Activated CD4-positive, alpha-beta T cell treated with anti-CD3 and anti-CD28 coated beads, Interleukin-2, amount 10 ng/mL, durations not matched to agents 24 days and 14 days (primary cell): ENCODE results near the gene PPP1R1B. TPM values are rescaled to one million over a fixed set of nuclear protein-coding genes. Genes with fewer than 3 reads are reported as not detected.

ENCODE experiments used
- DNase-seq: peaks from one replicate; pipeline ENCODE4 v3.0.0; 2022
- H3K27ac Mint-ChIP-seq: one replicate; pipeline ENCODE4 v1.8.0; 2022; ENCODE audit warnings: mild to moderate bottlenecking, mixed read lengths
- H3K27me3 Mint-ChIP-seq: one replicate; pipeline ENCODE4 v1.8.0; 2022; ENCODE audit warnings: mixed read lengths
- H3K36me3 Mint-ChIP-seq: one replicate; pipeline ENCODE4 v1.8.0; 2022; ENCODE audit warnings: low read depth, mild to moderate bottlenecking, mixed read lengths
- H3K4me1 Mint-ChIP-seq: one replicate; pipeline ENCODE4 v1.8.0; 2021; ENCODE audit warnings: mixed read lengths
- H3K4me3 Mint-ChIP-seq: one replicate; pipeline ENCODE4 v1.8.0; 2022; ENCODE audit warnings: mild to moderate bottlenecking, moderate library complexity, mixed read lengths
- H3K9me3 Mint-ChIP-seq: one replicate; pipeline ENCODE4 v1.8.0; 2021; ENCODE audit warnings: mixed read lengths
- intact Hi-C: fragments of 100-400 bp; cut with micrococcal nuclease; formaldehyde crosslinking; loops from one replicate; pipeline ENCODE4 v1.15.1; 2023
- total RNA-seq: library from RNA; stranded (reverse); gene quantifications from 2 replicates; pipeline ENCODE4 v1.2.3, GENCODE V29; 2022

PPP1R1B gene
- total RNA-seq, 1 donor from 2014 or later = not detected

DNA sequence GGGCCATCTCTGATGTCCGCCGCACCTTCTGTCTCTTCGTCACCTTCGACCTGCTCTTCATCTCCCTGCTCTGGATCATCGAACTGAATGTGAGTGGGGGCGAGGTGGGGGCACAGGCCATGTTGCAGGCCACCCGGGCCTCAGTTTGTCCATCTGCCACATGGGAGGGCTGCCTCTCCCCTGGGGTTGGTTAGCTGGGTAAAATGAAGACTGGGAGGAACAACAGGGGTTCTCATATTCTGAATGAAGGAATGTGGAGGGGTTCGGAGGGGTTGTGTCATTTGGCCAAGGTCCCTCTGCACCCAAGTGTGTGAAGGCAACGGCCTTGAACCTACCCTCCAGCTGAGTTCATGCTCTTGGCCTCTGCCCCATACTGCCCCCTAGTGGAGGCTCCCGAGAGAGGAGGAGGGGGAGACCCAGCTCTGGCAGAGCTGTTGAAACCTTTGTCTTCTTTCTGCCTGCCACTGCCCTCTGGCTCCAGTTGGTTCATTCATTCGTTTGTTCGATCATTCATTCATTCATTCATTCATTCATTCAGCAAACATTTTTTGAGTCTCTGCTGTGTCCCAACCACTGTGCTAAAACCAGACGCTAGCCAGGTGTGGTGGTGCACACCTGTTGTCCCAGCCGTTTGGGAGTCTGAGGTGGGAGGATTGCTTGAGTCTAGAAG is 27.0 kb downstream of the PPP1R1B start:
- no peak overlapping the region for H3K27ac Mint-ChIP-seq
- H3K4me1 Mint-ChIP-seq = peaks cover 14% of the 10 kb centered on the region
- no peaks in the 10 kb centered on the region for H3K9me3 Mint-ChIP-seq
- intact Hi-C loops = no loop called here
- no peak overlapping the region for H3K4me3 Mint-ChIP-seq
- DNase-seq = peak; percentile 94
- no peaks in the 10 kb centered on the region for H3K27me3 Mint-ChIP-seq
- H3K36me3 Mint-ChIP-seq = peaks cover 7% of the 10 kb centered on the region

DNA sequence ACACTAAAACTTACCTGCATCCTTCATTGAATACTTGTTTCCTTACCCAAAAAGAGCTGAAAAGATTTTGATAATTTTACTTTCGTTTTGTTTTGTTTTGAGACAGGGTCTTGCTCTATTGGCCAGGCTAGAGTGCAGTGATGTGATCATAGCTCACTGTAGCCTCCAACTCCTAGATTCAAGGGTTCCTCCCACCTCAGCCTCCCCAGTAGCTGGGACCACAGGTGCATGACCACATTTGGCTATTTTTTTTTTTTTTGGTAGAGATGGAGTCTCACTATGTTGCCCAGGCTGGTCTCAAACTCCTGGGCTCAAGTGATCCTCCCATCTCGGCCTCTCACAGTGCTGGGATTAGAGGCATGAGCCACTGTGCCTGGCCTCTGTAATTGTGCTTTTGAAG is 28.4 kb downstream of the PPP1R1B start:
- Mint-ChIP-seq H3K4me3 (no peak overlapping the region), H3K27me3 (no peaks in the 10 kb centered on the region), H3K9me3 (no peaks in the 10 kb centered on the region), H3K27ac (no peak overlapping the region), H3K4me1 (peaks cover 13% of the 10 kb centered on the region), H3K36me3 (peaks cover 11% of the 10 kb centered on the region)
- intact Hi-C loops = no loop called here
- DNase-seq = no peak

DNA sequence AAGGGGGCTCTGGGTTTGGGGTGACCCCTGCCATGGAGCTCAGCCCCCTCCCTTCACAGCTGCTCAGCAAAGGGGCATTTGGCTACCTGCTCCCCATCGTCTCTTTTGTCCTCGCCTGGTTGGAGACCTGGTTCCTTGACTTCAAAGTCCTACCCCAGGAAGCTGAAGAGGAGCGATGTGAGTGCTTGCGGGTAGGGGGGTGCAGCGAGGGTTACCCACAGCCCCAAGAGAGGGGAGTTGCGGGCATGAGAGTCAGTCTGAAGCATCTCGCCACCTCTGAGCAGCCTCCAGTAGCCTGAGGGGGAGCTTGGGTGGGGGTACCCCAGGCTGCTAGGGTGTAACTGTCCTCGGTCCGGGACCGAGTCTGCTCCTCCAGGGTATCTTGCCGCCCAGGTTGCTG is 31.6 kb downstream of the PPP1R1B start:
- Mint-ChIP-seq H3K4me3 (no peak overlapping the region), H3K27ac (no peak overlapping the region), H3K4me1 (peaks cover 11% of the 10 kb centered on the region), H3K9me3 (no peaks in the 10 kb centered on the region), H3K27me3 (no peaks in the 10 kb centered on the region), H3K36me3 (peaks cover 19% of the 10 kb centered on the region)
- DNase-seq = no peak
- intact Hi-C loops = no loop called here

DNA sequence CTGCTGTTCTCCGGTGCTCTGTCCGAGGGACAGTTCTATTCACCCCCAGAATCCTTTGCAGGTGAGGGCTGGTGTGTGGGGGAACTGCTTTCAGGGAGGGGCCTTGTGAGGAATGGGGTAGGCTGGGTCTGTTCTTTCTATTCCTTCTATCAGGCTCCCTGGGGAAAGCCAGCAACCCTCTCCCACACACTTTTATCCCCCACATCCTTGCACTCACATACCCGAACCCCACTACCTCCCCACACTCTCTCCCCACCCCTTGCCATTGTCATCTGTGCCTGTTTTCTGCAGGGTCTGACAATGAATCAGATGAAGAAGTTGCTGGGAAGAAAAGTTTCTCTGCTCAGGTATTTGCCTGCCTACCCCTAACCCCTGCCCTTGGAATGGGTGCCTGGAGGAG is 32.0 kb downstream of the PPP1R1B start:
- H3K27me3 Mint-ChIP-seq = no peaks in the 10 kb centered on the region
- no peaks in the 10 kb centered on the region for H3K9me3 Mint-ChIP-seq
- H3K4me1 Mint-ChIP-seq = peaks cover 9% of the 10 kb centered on the region
- intact Hi-C loops = no loop called here
- H3K36me3 Mint-ChIP-seq = peaks cover 19% of the 10 kb centered on the region
- no peak for DNase-seq
- no peak overlapping the region for H3K27ac Mint-ChIP-seq
- H3K4me3 Mint-ChIP-seq = no peak overlapping the region

DNA sequence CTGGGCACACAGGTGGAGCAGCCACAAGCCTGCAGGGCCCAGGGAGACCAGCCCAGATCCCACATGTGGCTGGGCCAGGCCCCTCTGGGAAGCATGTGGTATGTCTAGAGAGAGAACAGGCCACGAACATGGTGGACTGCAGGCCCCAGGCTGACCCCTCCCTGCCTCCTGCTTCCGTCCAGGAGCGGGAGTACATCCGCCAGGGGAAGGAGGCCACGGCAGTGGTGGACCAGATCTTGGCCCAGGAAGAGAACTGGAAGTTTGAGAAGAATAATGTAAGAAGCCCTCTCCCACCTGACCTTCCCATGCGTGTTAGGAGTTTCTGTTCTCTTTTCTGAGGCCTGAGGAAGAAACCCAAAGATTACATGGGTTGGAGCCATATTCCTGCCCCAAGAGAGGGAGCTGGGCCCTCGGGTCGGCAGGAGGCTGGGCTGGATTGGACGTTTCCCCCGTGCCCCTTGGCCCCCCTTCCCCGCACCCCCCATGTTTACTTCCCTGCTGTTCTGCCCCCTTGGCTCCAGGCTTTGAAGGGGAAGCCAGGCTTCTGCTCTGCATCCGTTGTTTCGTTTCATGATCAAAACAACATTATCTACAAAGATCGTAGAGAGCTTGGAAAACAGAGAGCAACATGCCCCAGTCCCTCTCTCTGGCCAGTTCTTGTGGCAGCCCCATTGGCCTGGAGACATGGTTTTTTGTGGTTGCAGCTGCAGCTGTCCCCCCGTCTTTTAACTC is 32.7 kb downstream of the PPP1R1B start:
- H3K4me1 Mint-ChIP-seq = peaks cover 5% of the 10 kb centered on the region
- no peak for DNase-seq
- no peaks in the 10 kb centered on the region for H3K9me3 Mint-ChIP-seq
- intact Hi-C loops = no loop called here
- no peak overlapping the region for H3K27ac Mint-ChIP-seq
- no peak overlapping the region for H3K4me3 Mint-ChIP-seq
- H3K36me3 Mint-ChIP-seq = peaks cover 19% of the 10 kb centered on the region
- H3K27me3 Mint-ChIP-seq = no peaks in the 10 kb centered on the region

DNA sequence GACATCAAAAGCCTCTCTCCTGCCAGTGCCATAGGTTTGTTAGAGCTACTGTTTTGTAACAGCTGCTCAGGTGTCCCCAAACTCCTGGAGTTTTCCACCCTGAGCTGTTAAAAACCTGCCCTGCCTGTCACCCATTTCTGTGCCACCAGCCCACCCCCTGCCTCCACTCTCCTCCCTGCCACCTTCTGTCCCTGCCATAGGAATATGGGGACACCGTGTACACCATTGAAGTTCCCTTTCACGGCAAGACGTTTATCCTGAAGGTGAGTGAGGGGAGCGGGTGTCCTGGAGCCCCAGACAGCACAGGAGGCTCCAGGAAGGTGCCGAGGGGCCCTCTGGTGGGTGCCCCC is 33.2 kb downstream of the PPP1R1B start:
- no peak for DNase-seq
- H3K27me3 Mint-ChIP-seq = no peaks in the 10 kb centered on the region
- intact Hi-C loops = no loop called here
- H3K9me3 Mint-ChIP-seq = no peaks in the 10 kb centered on the region
- no peak overlapping the region for H3K27ac Mint-ChIP-seq
- peaks cover 5% of the 10 kb centered on the region for H3K4me1 Mint-ChIP-seq
- H3K36me3 Mint-ChIP-seq = peaks cover 19% of the 10 kb centered on the region
- no peak overlapping the region for H3K4me3 Mint-ChIP-seq

DNA sequence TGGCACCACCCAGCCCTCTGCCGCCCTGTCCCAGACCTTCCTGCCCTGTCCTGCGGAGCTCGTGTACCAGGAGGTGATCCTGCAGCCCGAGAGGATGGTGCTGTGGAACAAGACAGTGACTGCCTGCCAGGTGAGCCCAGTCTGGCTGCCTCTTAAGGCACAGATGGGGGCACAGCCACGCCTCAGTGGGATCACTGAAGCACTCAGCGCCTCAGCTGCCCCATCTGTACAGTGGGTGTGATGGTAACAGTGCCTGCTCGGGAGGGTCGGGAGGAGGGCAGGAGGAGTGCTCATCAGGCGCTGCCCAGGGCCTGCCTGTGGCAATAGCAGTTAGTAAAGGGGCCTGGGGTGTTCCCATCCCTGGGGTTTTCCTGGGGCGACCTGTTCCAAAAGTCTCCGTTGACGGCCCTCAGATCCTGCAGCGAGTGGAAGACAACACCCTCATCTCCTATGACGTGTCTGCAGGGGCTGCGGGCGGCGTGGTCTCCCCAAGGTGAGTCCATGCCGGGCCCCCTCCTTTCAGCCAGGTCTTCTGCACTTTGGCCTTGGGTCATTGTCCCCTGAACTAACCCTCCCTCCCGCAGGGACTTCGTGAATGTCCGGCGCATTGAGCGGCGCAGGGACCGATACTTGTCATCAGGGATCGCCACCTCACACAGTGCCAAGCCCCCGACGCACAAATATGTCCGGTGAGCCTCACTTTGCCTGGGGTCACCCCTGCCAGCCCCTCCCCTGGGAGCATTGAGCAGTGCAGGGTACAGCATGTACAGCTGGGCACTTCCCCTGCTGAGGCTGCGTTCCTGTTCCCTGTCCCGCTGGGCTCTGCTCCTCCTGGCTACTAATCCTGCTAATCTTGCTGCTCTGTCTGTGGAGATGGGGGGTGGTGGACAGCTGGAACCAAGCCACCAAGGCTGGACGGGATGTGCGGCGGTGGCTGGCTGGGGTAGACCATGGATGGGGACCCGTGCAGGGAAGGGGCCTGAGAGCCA is 33.9 kb downstream of the PPP1R1B start:
- no peak for DNase-seq
- H3K4me1 Mint-ChIP-seq = peaks cover 3% of the 10 kb centered on the region
- no peaks in the 10 kb centered on the region for H3K9me3 Mint-ChIP-seq
- H3K4me3 Mint-ChIP-seq = no peak overlapping the region
- intact Hi-C loops = no loop called here
- no peak overlapping the region for H3K27ac Mint-ChIP-seq
- H3K27me3 Mint-ChIP-seq = no peaks in the 10 kb centered on the region
- peaks cover 19% of the 10 kb centered on the region for H3K36me3 Mint-ChIP-seq

DNA sequence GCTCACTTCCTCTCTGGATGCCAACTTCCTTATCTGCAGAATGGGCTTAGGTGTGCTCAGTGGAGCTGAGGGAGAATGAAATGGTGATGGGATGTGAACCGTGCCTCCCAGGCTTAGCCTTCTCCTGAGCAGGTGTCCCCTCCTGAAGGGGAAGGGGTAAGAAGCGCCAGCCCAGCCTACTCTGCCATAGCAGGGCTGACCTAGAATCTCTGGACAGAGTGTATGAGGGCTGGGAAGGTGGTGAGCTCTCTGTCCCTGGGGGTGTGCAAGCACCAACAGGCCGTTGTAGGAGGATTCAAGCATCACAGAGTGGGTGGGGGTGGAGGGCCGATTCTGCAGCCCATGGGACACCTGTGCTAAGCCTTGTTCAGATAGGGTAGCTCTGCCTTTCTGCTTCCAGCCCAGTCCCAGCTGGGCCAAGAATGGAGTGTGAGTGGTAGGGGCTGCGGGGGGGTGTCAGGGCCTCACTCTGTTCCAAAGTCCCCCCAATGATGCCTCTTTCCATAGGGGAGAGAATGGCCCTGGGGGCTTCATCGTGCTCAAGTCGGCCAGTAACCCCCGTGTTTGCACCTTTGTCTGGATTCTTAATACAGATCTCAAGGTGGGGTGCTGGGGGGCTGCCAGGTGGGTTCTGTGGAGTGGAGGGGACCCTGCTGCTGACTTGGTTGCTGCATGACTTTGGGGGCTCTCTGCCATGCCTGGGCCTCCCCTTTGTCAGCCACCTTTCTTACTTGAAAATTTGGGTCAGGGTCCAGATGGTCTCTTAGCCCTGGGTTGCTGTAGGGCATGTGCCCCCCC is 35.2 kb downstream of the PPP1R1B start:
- Mint-ChIP-seq H3K4me1 (peaks cover 2% of the 10 kb centered on the region), H3K36me3 (peaks cover 17% of the 10 kb centered on the region), H3K4me3 (no peak overlapping the region), H3K27ac (no peak overlapping the region), H3K27me3 (peaks cover 10% of the 10 kb centered on the region), H3K9me3 (no peaks in the 10 kb centered on the region)
- DNase-seq = no peak
- intact Hi-C loops = no loop called here

DNA sequence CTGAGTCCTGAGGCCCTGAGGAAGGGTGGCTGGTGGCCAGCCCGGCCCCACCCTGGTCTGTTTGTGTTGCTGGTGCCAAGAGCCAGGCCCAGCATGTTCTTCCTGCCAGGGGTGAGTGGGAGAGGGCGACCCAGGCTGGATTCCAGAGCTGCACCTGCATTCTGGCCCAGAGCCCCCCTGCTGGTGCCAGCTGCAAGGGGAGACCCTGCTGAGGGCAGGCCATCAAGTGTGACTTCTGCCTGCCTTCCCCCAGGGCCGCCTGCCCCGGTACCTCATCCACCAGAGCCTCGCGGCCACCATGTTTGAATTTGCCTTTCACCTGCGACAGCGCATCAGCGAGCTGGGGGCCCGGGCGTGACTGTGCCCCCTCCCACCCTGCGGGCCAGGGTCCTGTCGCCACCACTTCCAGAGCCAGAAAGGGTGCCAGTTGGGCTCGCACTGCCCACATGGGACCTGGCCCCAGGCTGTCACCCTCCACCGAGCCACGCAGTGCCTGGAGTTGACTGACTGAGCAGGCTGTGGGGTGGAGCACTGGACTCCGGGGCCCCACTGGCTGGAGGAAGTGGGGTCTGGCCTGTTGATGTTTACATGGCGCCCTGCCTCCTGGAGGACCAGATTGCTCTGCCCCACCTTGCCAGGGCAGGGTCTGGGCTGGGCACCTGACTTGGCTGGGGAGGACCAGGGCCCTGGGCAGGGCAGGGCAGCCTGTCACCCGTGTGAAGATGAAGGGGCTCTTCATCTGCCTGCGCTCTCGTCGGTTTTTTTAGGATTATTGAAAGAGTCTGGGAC is 36.0 kb downstream of the PPP1R1B start:
- Mint-ChIP-seq H3K27me3 (peaks cover 12% of the 10 kb centered on the region), H3K27ac (no peak overlapping the region), H3K36me3 (peaks cover 16% of the 10 kb centered on the region), H3K4me3 (no peak overlapping the region), H3K9me3 (no peaks in the 10 kb centered on the region), H3K4me1 (peaks cover 2% of the 10 kb centered on the region)
- intact Hi-C loops = no loop called here
- no peak for DNase-seq

DNA sequence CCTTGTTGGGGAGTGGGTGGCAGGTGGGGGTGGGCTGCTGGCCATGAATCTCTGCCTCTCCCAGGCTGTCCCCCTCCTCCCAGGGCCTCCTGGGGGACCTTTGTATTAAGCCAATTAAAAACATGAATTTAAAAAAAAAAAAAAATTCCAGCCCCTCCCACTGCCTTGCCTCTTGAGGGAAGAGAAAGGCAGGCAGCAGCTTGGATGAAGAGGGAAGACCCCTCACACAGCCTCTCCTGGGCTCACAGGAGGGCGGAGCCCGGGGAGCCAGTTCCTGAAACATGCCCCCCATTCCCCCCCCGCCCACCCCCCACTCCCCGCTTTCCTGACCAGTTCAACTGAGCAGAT is 36.6 kb downstream of the PPP1R1B start:
- intact Hi-C loops = no loop called here
- Mint-ChIP-seq H3K27me3 (peaks cover 16% of the 10 kb centered on the region), H3K36me3 (peaks cover 13% of the 10 kb centered on the region), H3K9me3 (no peaks in the 10 kb centered on the region), H3K27ac (no peak overlapping the region), H3K4me1 (peaks cover 2% of the 10 kb centered on the region), H3K4me3 (no peak overlapping the region)
- DNase-seq = no peak

DNA sequence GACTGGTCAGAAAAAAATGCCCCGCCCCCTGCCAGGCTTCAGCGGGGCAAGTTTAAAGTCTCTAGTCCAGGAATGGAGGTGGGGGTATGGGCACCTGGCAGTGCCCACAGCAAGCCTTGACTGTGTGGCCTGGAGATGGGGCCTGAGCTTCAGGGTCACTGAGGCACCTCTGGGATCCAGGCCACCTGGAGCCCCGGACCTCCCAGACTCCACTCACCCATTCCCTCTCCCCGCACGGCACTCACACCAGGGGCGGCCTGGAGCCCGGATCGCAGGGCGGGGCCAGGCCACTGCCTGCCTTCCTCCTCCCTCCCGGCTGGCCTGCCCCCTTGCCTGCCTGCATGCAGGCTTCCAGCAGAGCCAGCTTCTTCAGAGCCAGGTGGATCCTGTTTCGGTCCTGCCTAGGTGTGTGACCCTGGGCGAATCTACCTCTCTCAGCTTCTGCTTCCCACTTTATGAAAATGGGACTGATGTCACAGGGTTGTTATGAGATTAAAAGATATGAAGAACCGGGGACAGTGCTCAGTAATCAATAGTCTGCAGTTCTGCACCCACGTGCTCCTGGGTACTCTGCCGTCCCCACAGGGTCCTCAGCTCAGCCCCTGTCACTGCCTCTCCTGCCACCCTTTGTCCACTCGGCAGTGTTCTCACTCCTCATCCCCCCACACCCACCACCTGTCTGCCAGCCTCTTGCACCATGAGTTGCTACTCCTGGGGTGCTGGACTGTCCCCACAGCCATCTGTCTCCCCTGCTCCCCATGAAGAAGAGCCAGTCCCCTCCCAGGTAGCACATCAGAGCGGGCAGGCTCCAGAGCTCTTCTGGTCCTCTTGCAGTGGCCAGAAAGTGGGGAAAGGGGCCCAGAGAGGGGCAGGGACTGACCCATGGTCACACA is 37.2 kb downstream of the PPP1R1B start:
- no peaks in the 10 kb centered on the region for H3K9me3 Mint-ChIP-seq
- H3K27me3 Mint-ChIP-seq = peaks cover 20% of the 10 kb centered on the region
- no peak overlapping the region for H3K4me3 Mint-ChIP-seq
- H3K4me1 Mint-ChIP-seq = peaks cover 6% of the 10 kb centered on the region
- peaks cover 10% of the 10 kb centered on the region for H3K36me3 Mint-ChIP-seq
- intact Hi-C loops = no loop called here
- no peak overlapping the region for H3K27ac Mint-ChIP-seq
- no peak for DNase-seq
